B cell (primary cell): ENCODE data around the gene TNXB.

Source experiments
- CTCF ChIP-seq: fragments of 200-600 bp; IDR thresholded peaks from one replicate; pipeline ENCODE4 v1.8.0; 2022; ENCODE audit warnings: antibody characterized with exemption, mild to moderate bottlenecking
- EZH2 ChIP-seq: IDR thresholded peaks from 2 replicates; pipeline ENCODE4 v1.6.1; 2012; ENCODE audit warnings: borderline replicate concordance, low read depth, mild to moderate bottlenecking, moderate library complexity, low read length; ENCODE audit not compliant: insufficient read depth, poor library complexity, severe bottlenecking

- TF ChIP-seq CTCF (peak; percentile 64), EZH2 (no peak)
Measured at GRCh38 chr6:32154514-32155161, 45.5 kb upstream of the TNXB start.
